Endodermal cell (in vitro differentiated cells): Measurements from ENCODE around the gene NRXN3. TPM values are rescaled to one million over a fixed set of nuclear protein-coding genes. Genes with fewer than 3 reads are reported as not detected.

ENCODE experiments used
- DNase-seq: peaks from one replicate; pipeline ENCODE4 v3.0.0-alpha.2; 2017
- H3K27ac ChIP-seq: 2 replicates; pipeline ENCODE4 v1.5.1; 2013; ENCODE audit warnings: mild to moderate bottlenecking, low read depth, low read length, moderate library complexity
- H3K27me3 ChIP-seq: 2 replicates; pipeline ENCODE4 v1.6.1; 2013; ENCODE audit warnings: mild to moderate bottlenecking, low read length, moderate library complexity; ENCODE audit not compliant: insufficient read depth, control insufficient read depth, poor library complexity, severe bottlenecking
- H3K36me3 ChIP-seq: 2 replicates; pipeline ENCODE4 v1.7.0; 2013; ENCODE audit warnings: mild to moderate bottlenecking, low read length, moderate library complexity; ENCODE audit not compliant: control insufficient read depth, insufficient read depth
- H3K4me1 ChIP-seq: one replicate; pipeline ENCODE4 v1.7.0; 2013; ENCODE audit warnings: low read length; ENCODE audit not compliant: control insufficient read depth, insufficient read depth
- H3K4me3 ChIP-seq: 2 replicates; pipeline ENCODE4 v1.5.1; 2013; ENCODE audit warnings: mild to moderate bottlenecking, low read length, moderate library complexity
- H3K9ac ChIP-seq: 2 replicates; pipeline ENCODE4 v1.6.1; 2013; ENCODE audit warnings: mild to moderate bottlenecking, low read length, moderate library complexity; ENCODE audit not compliant: poor library complexity, severe bottlenecking; ENCODE audit errors: extremely low read depth
- H3K9me3 ChIP-seq: 2 replicates; pipeline ENCODE4 v1.6.1; 2013; ENCODE audit warnings: mild to moderate bottlenecking, low read length, moderate library complexity; ENCODE audit not compliant: control insufficient read depth
- H3K27ac Mint-ChIP-seq: 2 replicates; pipeline ENCODE4 v1.8.0; 2020; ENCODE audit warnings: mixed read lengths
- H3K27me3 Mint-ChIP-seq: 2 replicates; pipeline ENCODE4 v1.8.0; 2021; ENCODE audit warnings: mild to moderate bottlenecking, mixed read lengths; ENCODE audit not compliant: insufficient read depth
- H3K36me3 Mint-ChIP-seq: 2 replicates; pipeline ENCODE4 v1.8.0; 2020; ENCODE audit warnings: low read depth, mixed read lengths
- H3K4me1 Mint-ChIP-seq: 2 replicates; pipeline ENCODE4 v1.8.0; 2020; ENCODE audit warnings: mixed read lengths
- H3K4me3 Mint-ChIP-seq: 2 replicates; pipeline ENCODE4 v1.8.0; 2020; ENCODE audit warnings: mild to moderate bottlenecking, moderate library complexity, mixed read lengths
- H3K9me3 Mint-ChIP-seq: 2 replicates; pipeline ENCODE4 v1.8.0; 2020; ENCODE audit warnings: mild to moderate bottlenecking, mixed read lengths
- WGBS, 2 experiments: methylation state at CpG; one replicate each; pipeline versions ENCODE4 v1.1.5 to v1.1.7; 2013; ENCODE audit warnings: missing lambda C conversion rate in 2 of 2, mixed read lengths in 1 of 2; ENCODE audit not compliant: insufficient coverage in 1 of 2, insufficient read length in 1 of 2; 5-methylcytosine and 5-hydroxymethylcytosine counted together
- total RNA-seq, 2 donors: library from RNA; stranded (reverse); fragmentation: NEBNext Ultra II Directional in 1 of 2; extraction: Animal tissue kit (Norgen Biotek cat#: 25700) in 1 of 2; gene quantifications; 2 replicates in 1 of 2; 3 replicates in 1 of 2; pipeline ENCODE4 v1.2.1, GENCODE V29; 2021
- TF ChIP-seq, protein P1 (sequence below): fragments of 200-600 bp; sonication (generic); conservative IDR thresholded peaks from 2 replicates; pipeline ENCODE4 v1.5.0; 2021; ENCODE audit warnings: antibody characterized with exemption, mild to moderate bottlenecking

The NRXN3 gene
- total RNA-seq, 2 donors from 2014 or later: 20.9 to 21.4 TPM

DNA sequence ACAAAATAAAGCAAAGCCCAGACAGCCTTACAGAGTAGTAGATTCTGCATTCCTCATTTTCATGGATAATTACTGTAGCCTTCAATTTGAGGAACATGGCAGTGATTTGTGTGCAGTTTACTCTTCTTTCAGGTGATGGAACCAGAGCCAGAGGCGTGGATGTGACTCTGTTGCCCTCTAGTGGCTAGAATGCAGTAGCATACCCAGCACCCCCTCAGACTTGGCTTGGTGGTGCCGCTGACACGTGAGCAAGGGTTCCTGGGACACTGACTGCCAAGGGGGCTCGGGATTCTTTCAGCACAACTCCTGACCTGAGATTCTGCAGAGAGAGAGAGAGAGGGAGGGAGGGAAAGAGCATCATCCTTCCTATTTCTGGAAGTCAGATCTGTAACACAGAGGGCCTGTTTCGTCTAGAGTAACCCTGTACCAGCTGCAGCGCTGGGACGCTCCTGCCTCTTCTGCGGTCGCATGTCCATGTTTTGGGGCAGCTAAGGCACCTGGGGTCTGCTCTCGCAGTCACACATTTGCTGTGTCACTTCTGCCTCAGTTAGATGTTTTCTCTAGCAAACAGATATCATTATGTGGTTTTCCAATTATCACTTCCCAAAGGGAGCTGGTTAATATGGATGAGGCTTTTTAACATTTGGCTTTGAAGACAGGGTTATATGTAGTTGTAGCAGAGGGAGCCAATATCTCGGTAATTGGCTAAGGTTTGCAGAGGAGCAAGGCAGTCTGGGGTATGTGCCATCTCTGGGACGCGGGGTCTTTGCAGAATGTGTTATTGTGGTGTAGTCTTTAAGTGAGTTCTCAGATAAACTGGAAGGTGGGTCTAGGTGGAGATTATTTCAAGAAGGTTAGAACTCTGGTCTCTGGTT, 428.1 kb downstream of the NRXN3 start:
- no peak overlapping the region for H3K4me3 ChIP-seq
- no peaks in the 10 kb centered on the region for H3K9me3 ChIP-seq
- H3K9ac ChIP-seq: no peak overlapping the region
- Mint-ChIP-seq H3K27me3 (peaks cover 20% of the 10 kb centered on the region), H3K4me1 (peaks cover 6% of the 10 kb centered on the region), H3K27ac (no peak overlapping the region), H3K4me3 (peak overlapping the region; percentile 34), H3K9me3 (no peaks in the 10 kb centered on the region), H3K36me3 (no peaks in the 10 kb centered on the region)
- TF ChIP-seq, protein P1, sequence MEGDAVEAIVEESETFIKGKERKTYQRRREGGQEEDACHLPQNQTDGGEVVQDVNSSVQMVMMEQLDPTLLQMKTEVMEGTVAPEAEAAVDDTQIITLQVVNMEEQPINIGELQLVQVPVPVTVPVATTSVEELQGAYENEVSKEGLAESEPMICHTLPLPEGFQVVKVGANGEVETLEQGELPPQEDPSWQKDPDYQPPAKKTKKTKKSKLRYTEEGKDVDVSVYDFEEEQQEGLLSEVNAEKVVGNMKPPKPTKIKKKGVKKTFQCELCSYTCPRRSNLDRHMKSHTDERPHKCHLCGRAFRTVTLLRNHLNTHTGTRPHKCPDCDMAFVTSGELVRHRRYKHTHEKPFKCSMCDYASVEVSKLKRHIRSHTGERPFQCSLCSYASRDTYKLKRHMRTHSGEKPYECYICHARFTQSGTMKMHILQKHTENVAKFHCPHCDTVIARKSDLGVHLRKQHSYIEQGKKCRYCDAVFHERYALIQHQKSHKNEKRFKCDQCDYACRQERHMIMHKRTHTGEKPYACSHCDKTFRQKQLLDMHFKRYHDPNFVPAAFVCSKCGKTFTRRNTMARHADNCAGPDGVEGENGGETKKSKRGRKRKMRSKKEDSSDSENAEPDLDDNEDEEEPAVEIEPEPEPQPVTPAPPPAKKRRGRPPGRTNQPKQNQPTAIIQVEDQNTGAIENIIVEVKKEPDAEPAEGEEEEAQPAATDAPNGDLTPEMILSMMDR: peak; percentile 98
- DNase-seq: peak; percentile 92
- peaks cover 4% of the 10 kb centered on the region for H3K4me1 ChIP-seq
- no peak overlapping the region for H3K27ac ChIP-seq
- peaks cover 6% of the 10 kb centered on the region for H3K27me3 ChIP-seq
- 66 to 88% methylated on average over 8 to 13 of the region's 13 CpGs for WGBS, 2 experiments
- no peaks in the 10 kb centered on the region for H3K36me3 ChIP-seq

DNA sequence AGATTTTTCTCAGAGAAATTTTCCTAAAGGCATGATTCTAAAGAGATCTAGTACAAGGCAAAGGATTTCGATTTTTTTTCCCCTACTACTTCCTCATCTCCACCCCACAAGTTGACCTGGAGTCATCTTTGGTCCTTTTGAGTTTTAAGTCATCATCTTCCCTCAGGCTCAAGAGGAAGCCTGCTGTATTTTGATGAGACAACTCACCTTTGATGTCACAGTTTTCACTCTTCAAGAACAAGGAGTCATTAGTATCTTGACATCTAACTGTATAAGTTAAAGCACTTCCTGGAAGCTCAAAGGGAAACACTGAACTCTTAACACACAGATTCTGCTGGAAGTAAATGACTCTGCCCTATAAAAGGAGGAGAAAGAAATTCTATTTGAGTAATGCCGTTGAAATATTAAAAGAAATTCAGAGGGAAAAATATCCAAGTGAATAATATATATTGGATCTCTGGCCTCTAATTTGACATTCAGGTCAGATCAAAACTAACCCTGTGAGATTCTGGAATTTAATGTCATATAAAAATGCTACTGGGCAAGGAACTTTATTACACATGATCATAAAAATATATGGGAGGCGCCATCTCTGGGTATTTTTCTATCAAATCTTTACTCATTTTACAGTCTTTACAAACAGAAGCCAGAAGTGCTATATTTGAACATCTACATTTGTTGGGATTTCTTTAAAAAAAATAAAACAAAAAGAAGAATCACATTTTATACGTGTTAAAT, 435.0 kb downstream of the NRXN3 start:
- TF ChIP-seq, protein P1: no peak
- Histone ChIP-seq H3K27me3 (no peaks in the 10 kb centered on the region), H3K9me3 (no peaks in the 10 kb centered on the region), H3K36me3 (no peaks in the 10 kb centered on the region), H3K4me1 (no peaks in the 10 kb centered on the region), H3K4me3 (no peak overlapping the region), H3K9ac (no peak overlapping the region), H3K27ac (no peak overlapping the region)
- H3K27me3 Mint-ChIP-seq: peaks cover 5% of the 10 kb centered on the region
- H3K36me3 Mint-ChIP-seq: no peaks in the 10 kb centered on the region
- H3K4me1 Mint-ChIP-seq: peaks cover 5% of the 10 kb centered on the region
- no peak overlapping the region for H3K27ac Mint-ChIP-seq
- DNase-seq: no peak
- no peaks in the 10 kb centered on the region for H3K9me3 Mint-ChIP-seq
- WGBS, 2 experiments: 86 to 88% methylated on average over 1 to 4 of the region's 4 CpGs
- H3K4me3 Mint-ChIP-seq: no peak overlapping the region

DNA sequence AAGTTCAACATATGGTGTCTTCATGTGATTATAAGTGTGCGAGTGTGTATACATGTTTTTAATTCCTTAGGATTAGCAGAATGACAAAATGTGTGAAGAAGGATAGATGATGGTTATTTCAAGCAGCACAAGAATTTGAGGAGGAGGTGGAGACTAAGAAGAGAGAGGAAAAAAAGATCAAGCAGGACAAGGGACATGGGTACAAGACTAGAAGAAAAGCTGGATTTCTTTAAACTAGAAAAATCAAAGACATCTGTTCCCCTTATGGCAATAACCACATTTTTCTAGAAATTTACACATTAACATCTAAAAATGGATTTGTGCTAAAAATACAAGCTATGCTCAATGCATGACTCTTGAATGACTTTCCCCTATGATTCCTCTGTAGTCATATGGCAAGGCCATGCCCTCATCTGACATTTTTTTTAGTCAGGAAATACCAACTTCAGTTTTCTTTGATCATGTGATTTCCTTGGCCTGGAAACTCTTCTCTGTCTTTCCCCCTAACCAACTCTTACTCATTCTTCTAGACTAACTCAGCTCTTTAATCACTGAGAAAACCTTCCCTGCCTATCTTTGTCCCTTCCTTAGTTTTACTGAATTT, 435.8 kb downstream of the NRXN3 start:
- no peaks in the 10 kb centered on the region for H3K9me3 ChIP-seq
- H3K4me3 Mint-ChIP-seq: no peak overlapping the region
- H3K27me3 Mint-ChIP-seq: no peaks in the 10 kb centered on the region
- no peaks in the 10 kb centered on the region for H3K4me1 ChIP-seq
- no peak overlapping the region for H3K4me3 ChIP-seq
- no peak overlapping the region for H3K27ac ChIP-seq
- H3K9me3 Mint-ChIP-seq: no peaks in the 10 kb centered on the region
- no peak overlapping the region for H3K9ac ChIP-seq
- no peaks in the 10 kb centered on the region for H3K27me3 ChIP-seq
- TF ChIP-seq, protein P1: no peak
- WGBS, 2 experiments: 87 to 100% methylated on average over 1 of the region's 1 CpG
- no peak for DNase-seq
- no peak overlapping the region for H3K27ac Mint-ChIP-seq
- no peaks in the 10 kb centered on the region for H3K36me3 ChIP-seq
- H3K4me1 Mint-ChIP-seq: peaks cover 5% of the 10 kb centered on the region
- no peaks in the 10 kb centered on the region for H3K36me3 Mint-ChIP-seq
